ENCODE measurements around the gene ZNF462. TPM values are rescaled to one million over a fixed set of nuclear protein-coding genes. Genes with fewer than 3 reads are reported as not detected.

The ZNF462 gene
- total RNA-seq, 2 donors from 2014 or later, result 41.4 to 54.4 TPM

- intact Hi-C loops (cut with DNase I), result loop anchor here (10.0 kb wide), 2 partner anchors 176 to 416 kb away; partner anchors contain the start of gene RAD23B
- Histone ChIP-seq H3K36me3 (no peaks in the 10 kb centered on the region), H3K9me3 (no peaks in the 10 kb centered on the region), H3K27ac (peak overlapping the region; percentile 50 to 71), H3K4me3 (no peak overlapping the region), H3K4me1 (replicated peaks) (peaks cover 13% of the 10 kb centered on the region), H3K27me3 (replicated peaks; ENCODE audit: insufficient read depth) (no peaks in the 10 kb centered on the region)
- 48% methylated on average over 5 of the region's 5 CpGs for WGBS
- no peak for DNase-seq (ENCODE audit: low spot score)
- TF ChIP-seq POLR2A (IDR thresholded peaks at IDR 0.05), result no peak
- TF ChIP-seq CTCF (IDR thresholded peaks at IDR 0.05), result no peak
- TF ChIP-seq POLR2AphosphoS5 (IDR thresholded peaks at IDR 0.05), result no peak
Observed at GRCh38 chr9:106868565-106868964, 5.6 kb downstream of the ZNF462 start.

- peak overlapping the region; percentile 50 to 71 for H3K27ac ChIP-seq
- TF ChIP-seq CTCF (IDR thresholded peaks at IDR 0.05) (no peak), POLR2AphosphoS5 (IDR thresholded peaks at IDR 0.05) (no peak), POLR2A (IDR thresholded peaks at IDR 0.05) (no peak)
Observed at GRCh38 chr9:106869028-106869427, 6.1 kb downstream of the ZNF462 start.

GRCh38 chr9:106869458-106869857 lies 6.5 kb downstream of the ZNF462 start:
- no peaks in the 10 kb centered on the region for H3K9me3 ChIP-seq
- peaks cover 13% of the 10 kb centered on the region for H3K4me1 ChIP-seq (replicated peaks)
- no peak overlapping the region for H3K4me3 ChIP-seq
- peak; percentile 91 for TF ChIP-seq POLR2AphosphoS5 (IDR thresholded peaks at IDR 0.05)
- no peak for TF ChIP-seq CTCF (IDR thresholded peaks at IDR 0.05)
- H3K36me3 ChIP-seq, result no peaks in the 10 kb centered on the region
- H3K27ac ChIP-seq, result peak overlapping the region; percentile 50 to 71
- H3K27me3 ChIP-seq (replicated peaks; ENCODE audit: insufficient read depth), result no peaks in the 10 kb centered on the region
- DNase-seq (ENCODE audit: low spot score), result peak; percentile 86
- WGBS, result 6% methylated on average over 3 of the region's 3 CpGs
- intact Hi-C loops (cut with DNase I), result loop anchor here (10.0 kb wide), 2 partner anchors 175 to 415 kb away; partner anchors contain the start of gene RAD23B

More at GRCh38 chr9:106869028-106869427, 6.1 kb downstream of the ZNF462 start:
- no peak for DNase-seq (ENCODE audit: low spot score)
- no peaks in the 10 kb centered on the region for H3K36me3 ChIP-seq
- intact Hi-C loops (cut with DNase I), result loop anchor here (10.0 kb wide), 2 partner anchors 176 to 416 kb away; partner anchors contain the start of gene RAD23B
- peaks cover 13% of the 10 kb centered on the region for H3K4me1 ChIP-seq (replicated peaks)
- no peaks in the 10 kb centered on the region for H3K9me3 ChIP-seq
- no peak overlapping the region for H3K4me3 ChIP-seq
- H3K27me3 ChIP-seq (replicated peaks; ENCODE audit: insufficient read depth), result no peaks in the 10 kb centered on the region
- 20% methylated on average over 2 of the region's 2 CpGs for WGBS

- no peaks in the 10 kb centered on the region for H3K9me3 ChIP-seq
- H3K27me3 ChIP-seq (replicated peaks; ENCODE audit: insufficient read depth), result no peaks in the 10 kb centered on the region
- H3K4me3 ChIP-seq, result no peak overlapping the region
- TF ChIP-seq POLR2A (IDR thresholded peaks at IDR 0.05) (no peak), POLR2AphosphoS5 (IDR thresholded peaks at IDR 0.05) (no peak), CTCF (IDR thresholded peaks at IDR 0.05) (no peak)
- intact Hi-C loops (cut with DNase I), result no loop called here
- H3K27ac ChIP-seq, result peak overlapping the region in 1 of 2 donors; percentile 1
- H3K36me3 ChIP-seq, result no peaks in the 10 kb centered on the region
- peaks cover 13% of the 10 kb centered on the region for H3K4me1 ChIP-seq (replicated peaks)
- DNase-seq (ENCODE audit: low spot score), result no peak
- 92% methylated on average over 5 of the region's 5 CpGs for WGBS
Observed at GRCh38 chr9:106872641-106873040, 9.7 kb downstream of the ZNF462 start.

- intact Hi-C loops (cut with DNase I), result no loop called here
- Histone ChIP-seq H3K4me3 (no peak overlapping the region), H3K36me3 (no peaks in the 10 kb centered on the region), H3K9me3 (no peaks in the 10 kb centered on the region), H3K27me3 (replicated peaks; ENCODE audit: insufficient read depth) (no peaks in the 10 kb centered on the region), H3K4me1 (replicated peaks) (peaks cover 13% of the 10 kb centered on the region), H3K27ac (no peak overlapping the region)
- TF ChIP-seq POLR2AphosphoS5 (IDR thresholded peaks at IDR 0.05) (no peak), CTCF (IDR thresholded peaks at IDR 0.05) (no peak), POLR2A (IDR thresholded peaks at IDR 0.05) (no peak)
- WGBS, result 90% methylated on average over 3 of the region's 3 CpGs
- no peak for DNase-seq (ENCODE audit: low spot score)
Observed at GRCh38 chr9:106874031-106874430, 11.1 kb downstream of the ZNF462 start.
